ENCODE data around the gene CRYAA.

The CRYAA gene

GRCh38 chr21:43204638-43205037, 35.8 kb downstream of the CRYAA start:
- no peak for FAIRE-seq

GRCh38 chr21:43206231-43207042, 37.6 kb downstream of the CRYAA start:
- FAIRE-seq: no peak

GRCh38 chr21:43207043-43207315, 38.2 kb downstream of the CRYAA start:
- no peak for FAIRE-seq

- no peak for FAIRE-seq
Measured at GRCh38 chr21:43207868-43208267, 39.1 kb downstream of the CRYAA start.

GRCh38 chr21:43208561-43209332, 39.9 kb downstream of the CRYAA start:
- FAIRE-seq: no peak

- FAIRE-seq: no peak
Measured at GRCh38 chr21:43209575-43210453, 41.0 kb downstream of the CRYAA start.

- FAIRE-seq: no peak
Measured at GRCh38 chr21:43210454-43211071, 41.8 kb downstream of the CRYAA start.

GRCh38 chr21:43211072-43211759, 42.4 kb downstream of the CRYAA start:
- no peak for FAIRE-seq

- no peak for FAIRE-seq
Measured at GRCh38 chr21:43211760-43212115, 42.9 kb downstream of the CRYAA start.

Measured in endometrium (tissue), 2 donors.